Forelimb muscle (tissue), 1 donor: ENCODE results near the gene NFIB. TPM values are rescaled to one million over a fixed set of nuclear protein-coding genes. Genes with fewer than 3 reads are reported as not detected.

Experiments
- DNase-seq: peaks from one replicate; pipeline ENCODE4 v3.0.0-alpha.2; 2013; ENCODE audit warnings: low read depth
- polyA plus RNA-seq: library from polyadenylated mRNA; unstranded; fragments of 120-200 nt; gene quantifications from one replicate; pipeline ENCODE4 v1.2.1, GENCODE V29; 2013; ENCODE audit not compliant: insufficient read length

Gene NFIB
- polyA plus RNA-seq, 1 donor, result 82.4 TPM

GRCh38 chr9:14077672-14078071 lies 236.3 kb downstream of the NFIB start:
- no peak for DNase-seq

- no peak for DNase-seq
Observed at GRCh38 chr9:14075218-14075617, 238.7 kb downstream of the NFIB start.

GRCh38 chr9:14072850-14073249 lies 241.1 kb downstream of the NFIB start:
- DNase-seq, result no peak

- DNase-seq, result no peak
Observed at GRCh38 chr9:14071484-14071883, 242.5 kb downstream of the NFIB start.

- DNase-seq, result no peak
Observed at GRCh38 chr9:14068690-14069089, 245.3 kb downstream of the NFIB start.

- DNase-seq, result no peak
Observed at GRCh38 chr9:14066831-14067230, 247.1 kb downstream of the NFIB start.

GRCh38 chr9:14066032-14066431 lies 247.9 kb downstream of the NFIB start:
- DNase-seq, result no peak

GRCh38 chr9:14064940-14065339 lies 249.0 kb downstream of the NFIB start:
- DNase-seq, result no peak

- DNase-seq, result no peak
Observed at GRCh38 chr9:14063756-14064155, 250.2 kb downstream of the NFIB start.

- DNase-seq, result peak; percentile 51
Observed at GRCh38 chr9:14062586-14063221, 251.2 kb downstream of the NFIB start.

- no peak for DNase-seq
Observed at GRCh38 chr9:14061936-14062585, 251.9 kb downstream of the NFIB start.

GRCh38 chr9:14058325-14058688 lies 255.6 kb downstream of the NFIB start:
- DNase-seq, result no peak

- no peak for DNase-seq
Observed at GRCh38 chr9:14057368-14058324, 256.3 kb downstream of the NFIB start.

GRCh38 chr9:14056316-14056861 lies 257.6 kb downstream of the NFIB start:
- DNase-seq, result no peak

GRCh38 chr9:14054096-14054495 lies 259.8 kb downstream of the NFIB start:
- DNase-seq, result no peak

GRCh38 chr9:14052359-14052758 lies 261.6 kb downstream of the NFIB start:
- DNase-seq, result no peak

- DNase-seq, result no peak
Observed at GRCh38 chr9:14051419-14051818, 262.5 kb downstream of the NFIB start.

GRCh38 chr9:14043483-14043882 lies 270.5 kb downstream of the NFIB start:
- no peak for DNase-seq

- DNase-seq, result no peak
Observed at GRCh38 chr9:14037331-14037730, 276.6 kb downstream of the NFIB start.

- DNase-seq, result no peak
Observed at GRCh38 chr9:14033067-14033466, 280.9 kb downstream of the NFIB start.
